Bone marrow (tissue), 2 donors: ENCODE measurements around the gene PEMT.

ENCODE experiments used
- DNase-seq, 2 donors: peaks; one replicate each; lab custom pipeline; 2025; lab: John Stamatoyannopoulos, UW

The PEMT gene

GRCh38 chr17:17553217-17554195 lies 38.0 kb downstream of the PEMT start:
- no peak for DNase-seq

- DNase-seq, result no peak
Observed at GRCh38 chr17:17552351-17553216, 38.9 kb downstream of the PEMT start.

- DNase-seq, result no peak
Observed at GRCh38 chr17:17551361-17551760, 40.1 kb downstream of the PEMT start.

- DNase-seq, result no peak
Observed at GRCh38 chr17:17549732-17550366, 41.7 kb downstream of the PEMT start.

- DNase-seq, result no peak
Observed at GRCh38 chr17:17548044-17548443, 43.5 kb downstream of the PEMT start.

GRCh38 chr17:17547210-17547764 lies 44.2 kb downstream of the PEMT start:
- DNase-seq, result no peak

GRCh38 chr17:17546399-17547185 lies 44.9 kb downstream of the PEMT start:
- DNase-seq, result no peak

GRCh38 chr17:17545984-17546383 lies 45.5 kb downstream of the PEMT start:
- no peak for DNase-seq

GRCh38 chr17:17545031-17545820 lies 46.3 kb downstream of the PEMT start:
- DNase-seq, result no peak

GRCh38 chr17:17542906-17543635 lies 48.4 kb downstream of the PEMT start:
- no peak for DNase-seq

GRCh38 chr17:17541640-17542001 lies 49.9 kb downstream of the PEMT start:
- no peak for DNase-seq

- no peak for DNase-seq
Observed at GRCh38 chr17:17540935-17541639, 50.4 kb downstream of the PEMT start.

- DNase-seq, result no peak
Observed at GRCh38 chr17:17540278-17540906, 51.1 kb downstream of the PEMT start.

- no peak for DNase-seq
Observed at GRCh38 chr17:17539591-17539990, 51.9 kb downstream of the PEMT start.

- no peak for DNase-seq
Observed at GRCh38 chr17:17538417-17539391, 52.8 kb downstream of the PEMT start.

- no peak for DNase-seq
Observed at GRCh38 chr17:17537311-17538099, 54.0 kb downstream of the PEMT start.

GRCh38 chr17:17536702-17537101 lies 54.8 kb downstream of the PEMT start:
- DNase-seq, result no peak
